Trophoblast cell (in vitro differentiated cells and primary cell): ENCODE results near the gene ARHGAP8.
"Not testable (repeated sequence)": the region's sequence is repeated elsewhere in the genome, so short reads cannot be mapped to it uniquely, and the experiment has no call there.

ENCODE experiments used
- DNase-seq, 2 donors: peaks; one replicate each; pipeline ENCODE4 v3.0.0-alpha.2; 2016
- H2AFZ ChIP-seq: 2 replicates; pipeline ENCODE4 v1.6.1; 2013; ENCODE audit warnings: low read length, moderate library complexity, mild to moderate bottlenecking; ENCODE audit not compliant: insufficient read depth, poor library complexity
- H2AK5ac ChIP-seq: 2 replicates; pipeline ENCODE4 v1.6.1; 2013; ENCODE audit warnings: mild to moderate bottlenecking, low read length
- H2BK120ac ChIP-seq: 2 replicates; pipeline ENCODE4 v1.6.1; 2013; ENCODE audit warnings: low read length, mild to moderate bottlenecking, moderate library complexity; ENCODE audit not compliant: insufficient read depth, poor library complexity
- H2BK12ac ChIP-seq: 2 replicates; pipeline ENCODE4 v1.6.1; 2013; ENCODE audit warnings: mild to moderate bottlenecking, low read length, moderate library complexity
- H2BK5ac ChIP-seq: 2 replicates; pipeline ENCODE4 v1.6.1; 2013; ENCODE audit warnings: low read length, low read depth, moderate library complexity, mild to moderate bottlenecking; ENCODE audit not compliant: poor library complexity
- H3K14ac ChIP-seq: 2 replicates; pipeline ENCODE4 v1.6.1; 2013; ENCODE audit warnings: mild to moderate bottlenecking, low read length
- H3K18ac ChIP-seq: 2 replicates; pipeline ENCODE4 v1.6.1; 2013; ENCODE audit warnings: mild to moderate bottlenecking, low read length
- H3K23ac ChIP-seq: 2 replicates; pipeline ENCODE4 v1.6.1; 2013; ENCODE audit warnings: low read length
- H3K27ac ChIP-seq: 2 replicates; pipeline ENCODE4 v1.5.1; 2013; ENCODE audit warnings: low read depth, mild to moderate bottlenecking, inconsistent platforms, low read length, moderate library complexity
- H3K27me3 ChIP-seq: 2 replicates; pipeline ENCODE4 v1.6.1; 2013; ENCODE audit warnings: inconsistent platforms, mild to moderate bottlenecking, low read length, moderate library complexity; ENCODE audit not compliant: insufficient read depth
- H3K36me3 ChIP-seq, 2 experiments: 1 replicate in 1 of 2; 2 replicates in 1 of 2; pipeline ENCODE4 v1.6.1; 2013; ENCODE audit warnings: low read length in 2 of 2, mild to moderate bottlenecking in 2 of 2, moderate library complexity in 1 of 2; ENCODE audit not compliant: insufficient read depth in 2 of 2, control insufficient read depth in 1 of 2
- H3K4ac ChIP-seq: 2 replicates; pipeline ENCODE4 v1.6.1; 2013; ENCODE audit warnings: low read depth, mild to moderate bottlenecking, low read length, moderate library complexity
- H3K4me1 ChIP-seq, 2 experiments: 1 replicate in 1 of 2; 2 replicates in 1 of 2; pipeline ENCODE4 v1.6.1; 2013; ENCODE audit warnings: low read length in 2 of 2, mild to moderate bottlenecking in 2 of 2, moderate library complexity in 1 of 2; ENCODE audit not compliant: insufficient read depth in 2 of 2, control insufficient read depth in 1 of 2
- H3K4me2 ChIP-seq: 2 replicates; pipeline ENCODE4 v1.6.1; 2013; ENCODE audit warnings: inconsistent platforms, mild to moderate bottlenecking, low read length, moderate library complexity
- H3K4me3 ChIP-seq: 2 replicates; pipeline ENCODE4 v1.5.1; 2013; ENCODE audit warnings: mild to moderate bottlenecking, low read depth, low read length, inconsistent platforms
- H3K79me1 ChIP-seq: one replicate; pipeline ENCODE4 v1.6.1; 2013; ENCODE audit warnings: low read length
- H3K79me2 ChIP-seq: 2 replicates; pipeline ENCODE4 v1.6.1; 2013; ENCODE audit warnings: low read length, mild to moderate bottlenecking; ENCODE audit not compliant: control insufficient read depth, insufficient read depth, poor library complexity
- H3K9ac ChIP-seq: 2 replicates; pipeline ENCODE4 v1.6.1; 2013; ENCODE audit warnings: mild to moderate bottlenecking, low read length
- H3K9me3 ChIP-seq: 2 replicates; pipeline ENCODE4 v1.6.1; 2013; ENCODE audit warnings: low read depth, mild to moderate bottlenecking, control low read depth, inconsistent platforms, low read length; ENCODE audit not compliant: insufficient read depth
- H4K12ac ChIP-seq: 2 replicates; pipeline ENCODE4 v1.6.1; 2013; ENCODE audit warnings: low read depth, mild to moderate bottlenecking, low read length, moderate library complexity
- H4K8ac ChIP-seq: 2 replicates; pipeline ENCODE4 v1.6.1; 2013; ENCODE audit warnings: low read depth, mild to moderate bottlenecking, low read length, moderate library complexity
- H4K91ac ChIP-seq: one replicate; pipeline ENCODE4 v1.6.1; 2013; ENCODE audit warnings: low read depth, mild to moderate bottlenecking, low read length, moderate library complexity
- WGBS: extraction: QIAGEN DNeasy Blood & Tissue Kit; methylation state at CpG from one replicate; pipeline ENCODE4 v1.1.7; 2013; ENCODE audit warnings: missing lambda C conversion rate; ENCODE audit not compliant: insufficient read length, insufficient coverage; ENCODE audit errors: extremely low coverage; 5-methylcytosine and 5-hydroxymethylcytosine counted together

The ARHGAP8 gene

GRCh38 chr22:44854641-44855040 lies 102.3 kb downstream of the ARHGAP8 start:
- not testable (repeated sequence) for H3K4me3 ChIP-seq, H3K23ac ChIP-seq, H2BK5ac ChIP-seq, H3K27ac ChIP-seq, H2AFZ ChIP-seq, DNase-seq, H3K4ac ChIP-seq, H2BK12ac ChIP-seq, H4K8ac ChIP-seq, H3K9me3 ChIP-seq, H3K79me1 ChIP-seq, H3K18ac ChIP-seq, H3K14ac ChIP-seq, H4K91ac ChIP-seq, H3K4me1 ChIP-seq, H4K12ac ChIP-seq, H3K27me3 ChIP-seq, H3K79me2 ChIP-seq, H3K4me2 ChIP-seq, H2BK120ac ChIP-seq, H3K9ac ChIP-seq, H2AK5ac ChIP-seq
- no CpG with 5 or more reads among the region's 8 CpGs for WGBS
- peaks cover 20% of the 10 kb centered on the region in 2 experiments for H3K36me3 ChIP-seq

DNA sequence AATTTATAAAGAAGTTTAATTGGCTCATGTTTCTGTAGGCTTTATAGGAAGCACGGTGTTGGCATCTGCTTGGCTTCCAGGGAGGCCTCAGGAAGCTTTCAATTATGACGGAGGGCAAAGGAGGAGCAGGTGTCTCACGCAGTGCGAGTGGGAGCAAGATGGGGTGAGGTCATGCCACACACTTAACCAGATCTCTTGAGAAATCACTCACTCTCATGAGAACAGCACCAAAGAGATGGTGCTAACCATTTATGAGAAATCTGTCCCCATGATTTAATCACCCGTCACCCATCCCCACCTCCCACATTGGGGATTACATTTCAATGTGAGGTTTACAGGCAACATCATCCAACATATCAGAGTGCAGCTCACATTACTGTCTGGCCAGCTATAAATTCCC lies 103.5 kb downstream of the ARHGAP8 start:
- H3K27ac ChIP-seq = no peak overlapping the region
- H3K27me3 ChIP-seq = no peaks in the 10 kb centered on the region
- no peak overlapping the region for H4K8ac ChIP-seq
- H3K18ac ChIP-seq = no peak overlapping the region
- no peak overlapping the region for H3K14ac ChIP-seq
- H4K12ac ChIP-seq = no peak overlapping the region
- H3K23ac ChIP-seq = no peak overlapping the region
- no peak overlapping the region for H3K4me3 ChIP-seq
- no peak overlapping the region for H2AFZ ChIP-seq
- no peaks in the 10 kb centered on the region for H3K79me2 ChIP-seq
- H3K4me2 ChIP-seq = no peak overlapping the region
- H4K91ac ChIP-seq = no peak overlapping the region
- peaks cover 2% of the 10 kb centered on the region for H3K9me3 ChIP-seq
- no peaks in the 10 kb centered on the region for H3K79me1 ChIP-seq
- no peak overlapping the region for H2BK120ac ChIP-seq
- no peak overlapping the region for H2BK12ac ChIP-seq
- no peak overlapping the region for H3K9ac ChIP-seq
- WGBS = no CpG with 5 or more reads among the region's 5 CpGs
- H2BK5ac ChIP-seq = no peak overlapping the region
- no peak overlapping the region for H3K4ac ChIP-seq
- H3K4me1 ChIP-seq = no peaks in the 10 kb centered on the region
- H2AK5ac ChIP-seq = no peak overlapping the region
- H3K36me3 ChIP-seq = peaks cover 17 to 21% of the 10 kb centered on the region in 2 experiments
- DNase-seq = no peak

- not testable (repeated sequence) for H3K27ac ChIP-seq, H3K9ac ChIP-seq, H3K4me1 ChIP-seq, H4K12ac ChIP-seq, H4K91ac ChIP-seq, H3K4me3 ChIP-seq, H3K14ac ChIP-seq, H3K79me1 ChIP-seq, H3K9me3 ChIP-seq, H2BK5ac ChIP-seq, DNase-seq, H2BK12ac ChIP-seq, H3K23ac ChIP-seq, H3K79me2 ChIP-seq, H3K18ac ChIP-seq, H3K27me3 ChIP-seq, H4K8ac ChIP-seq, H2AK5ac ChIP-seq, H2AFZ ChIP-seq, H3K4me2 ChIP-seq, H3K4ac ChIP-seq, H2BK120ac ChIP-seq
- peaks cover 24 to 33% of the 10 kb centered on the region in 2 experiments for H3K36me3 ChIP-seq
- no CpG with 5 or more reads among the region's 7 CpGs for whole genome bisulfite sequencing
Observed at GRCh38 chr22:44858819-44859218, 106.4 kb downstream of the ARHGAP8 start.

GRCh38 chr22:44859641-44860040 lies 107.3 kb downstream of the ARHGAP8 start:
- H4K12ac ChIP-seq = no peak overlapping the region
- H3K27me3 ChIP-seq = no peaks in the 10 kb centered on the region
- no peak overlapping the region for H3K23ac ChIP-seq
- H4K91ac ChIP-seq = no peak overlapping the region
- H2BK12ac ChIP-seq = no peak overlapping the region
- H3K9ac ChIP-seq = no peak overlapping the region
- peaks cover 24 to 33% of the 10 kb centered on the region in 2 experiments for H3K36me3 ChIP-seq
- no peaks in the 10 kb centered on the region for H3K79me1 ChIP-seq
- H3K27ac ChIP-seq = no peak overlapping the region
- no CpG with 5 or more reads among the region's 13 CpGs for WGBS
- no peak overlapping the region for H2AFZ ChIP-seq
- no peak overlapping the region for H3K18ac ChIP-seq
- no peak overlapping the region for H3K4me3 ChIP-seq
- H2AK5ac ChIP-seq = no peak overlapping the region
- H3K4me2 ChIP-seq = no peak overlapping the region
- H3K4ac ChIP-seq = no peak overlapping the region
- H3K9me3 ChIP-seq = peaks cover 4% of the 10 kb centered on the region
- H3K4me1 ChIP-seq = no peaks in the 10 kb centered on the region
- H2BK120ac ChIP-seq = no peak overlapping the region
- H4K8ac ChIP-seq = no peak overlapping the region
- H3K14ac ChIP-seq = no peak overlapping the region
- H2BK5ac ChIP-seq = no peak overlapping the region
- no peaks in the 10 kb centered on the region for H3K79me2 ChIP-seq
- no peak for DNase-seq
